HepG2 (cell line): ENCODE results near the gene RPUSD4. TPM values are rescaled to one million over a fixed set of nuclear protein-coding genes. Genes with fewer than 3 reads are reported as not detected.

Source experiments
- BRCA1 ChIP-seq: sonication (generic); formaldehyde crosslinking; IDR thresholded peaks from 2 replicates; pipeline ENCODE4 v1.4.0; 2020; ENCODE audit warnings: missing genetic modification reagents
- HCFC1 ChIP-seq: fragments of 150-350 bp; IDR thresholded peaks from 2 replicates; pipeline ENCODE4 v1.6.1; 2014; ENCODE audit warnings: low read depth, low read length
- MTA3 ChIP-seq: sonication (generic); formaldehyde crosslinking; IDR thresholded peaks from 2 replicates; pipeline ENCODE4 v1.4.0; 2020; ENCODE audit warnings: missing genetic modification reagents
- THAP11 ChIP-seq: IDR thresholded peaks from 2 replicates; pipeline ENCODE4 v1.6.1; 2016; ENCODE audit warnings: missing biosample characterization, missing genetic modification reagents
- TRIM24 ChIP-seq: sonication (generic); formaldehyde crosslinking; IDR thresholded peaks from 2 replicates; pipeline ENCODE4 v1.8.0; 2022; ENCODE audit warnings: mild to moderate bottlenecking, missing genetic modification reagents
- ZC3H13 ChIP-seq: sonication (generic); formaldehyde crosslinking; IDR thresholded peaks from 2 replicates; pipeline ENCODE4 v1.8.1; 2023; ENCODE audit warnings: mild to moderate bottlenecking, missing genetic modification reagents, moderate library complexity
- ZNF337 ChIP-seq: sonication (generic); formaldehyde crosslinking; IDR thresholded peaks from 2 replicates; pipeline ENCODE4 v1.5.1; 2020; ENCODE audit warnings: missing genetic modification reagents, low read depth, mild to moderate bottlenecking, borderline replicate concordance
- ZNF468 ChIP-seq: sonication (generic); formaldehyde crosslinking; IDR thresholded peaks from 2 replicates; pipeline ENCODE4 v1.8.0; 2022; ENCODE audit warnings: mild to moderate bottlenecking, moderate library complexity, missing genetic modification reagents
- ZSCAN29 ChIP-seq: sonication (generic); formaldehyde crosslinking; conservative IDR thresholded peaks from 2 replicates; pipeline ENCODE4 v1.4.0; 2020; ENCODE audit warnings: mild to moderate bottlenecking, missing genetic modification reagents
- polyA plus RNA-seq, 8 experiments: library from polyadenylated mRNA; depleted of rRNA in 3 of 8; stranded (reverse) in 7 of 8; unstranded in 1 of 8; fragments of >200 nt; fragmentation: Illumina TruSeq in 4 of 8; extraction: Trizol in 4 of 8; gene quantifications; 2 replicates each; pipeline versions ENCODE4 v1.2.1 to v1.2.3, GENCODE V29; 2011 to 2016; ENCODE audit warnings: low read depth in 4 of 8, missing spikeins in 1 of 8, mixed read lengths in 1 of 8; ENCODE audit not compliant: insufficient read depth in 1 of 8
- total RNA-seq, 5 experiments: library from RNA; depleted of rRNA; stranded (reverse); fragments of >200 nt; fragmentation: Illumina TruSeq; extraction: Trizol; gene quantifications; 2 replicates each; pipeline ENCODE4 v1.2.3, GENCODE V29; 2016; ENCODE audit warnings: low read depth in 1 of 5
- TF ChIP-seq, protein P1 (sequence below): sonication (generic); formaldehyde crosslinking; IDR thresholded peaks from 2 replicates; pipeline ENCODE4 v1.4.0; 2020; ENCODE audit warnings: missing genetic modification reagents
- TF ChIP-seq, protein P2 (sequence below): sonication (generic); formaldehyde crosslinking; IDR thresholded peaks from 2 replicates; pipeline ENCODE4 v1.5.0; 2020; ENCODE audit warnings: mild to moderate bottlenecking, missing genetic modification reagents
- TF ChIP-seq, protein P3 (sequence below): sonication (generic); formaldehyde crosslinking; IDR thresholded peaks from 2 replicates; pipeline ENCODE4 v1.8.0; 2022; ENCODE audit warnings: mild to moderate bottlenecking, missing genetic modification reagents, borderline replicate concordance
- TF ChIP-seq, protein P4 (sequence below): sonication (generic); formaldehyde crosslinking; IDR thresholded peaks from 2 replicates; pipeline ENCODE4 v1.4.0; 2020; ENCODE audit warnings: missing genetic modification reagents, borderline replicate concordance
- TF ChIP-seq, protein P5 (sequence below): sonication (generic); formaldehyde crosslinking; IDR thresholded peaks from 2 replicates; pipeline ENCODE4 v1.5.1; 2020; ENCODE audit warnings: missing genetic modification reagents, mild to moderate bottlenecking, borderline replicate concordance

The RPUSD4 gene
- total and polyA plus RNA-seq, 2 of the 13 experiments (the other 11 are each of a cell fraction or from before 2014, with no cell fraction given), result 45.0 to 52.9 TPM

DNA sequence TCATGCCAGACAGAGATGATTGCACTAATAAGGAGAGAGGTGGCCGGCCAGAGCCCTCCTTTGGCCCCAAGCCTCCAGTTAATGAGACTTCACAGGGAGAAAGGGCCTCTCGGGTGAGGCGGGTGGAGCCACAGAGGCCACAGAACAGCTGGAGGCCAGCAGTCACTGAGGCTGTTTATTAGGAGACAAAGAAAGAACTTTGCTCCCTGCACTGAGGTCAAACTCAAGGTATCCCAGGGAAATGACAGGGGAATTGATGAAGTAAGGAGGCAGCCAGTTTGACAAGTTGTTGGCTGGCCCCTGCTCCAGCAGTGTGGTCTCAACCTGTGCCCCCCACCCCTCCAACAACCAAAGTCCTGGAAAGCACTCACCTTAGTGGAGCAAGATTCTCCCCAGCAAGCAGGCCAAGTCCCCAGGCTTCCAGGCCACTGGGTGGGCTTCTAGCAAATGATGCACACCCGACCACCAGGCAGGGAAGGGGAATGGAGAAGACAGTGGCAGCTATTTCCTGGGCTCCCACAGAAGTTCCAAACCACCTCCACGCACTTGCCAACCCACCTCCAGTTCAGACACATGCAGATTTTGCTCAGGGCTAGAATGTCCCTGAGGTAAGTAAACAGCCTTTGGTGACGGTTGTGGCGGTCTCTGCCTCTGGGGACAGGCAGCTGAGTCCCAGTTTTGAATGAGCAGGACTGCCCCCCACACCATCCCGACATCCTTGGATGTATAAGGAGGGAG is 53.2 kb downstream of the RPUSD4 start (continued):
- TF ChIP-seq, protein P1, sequence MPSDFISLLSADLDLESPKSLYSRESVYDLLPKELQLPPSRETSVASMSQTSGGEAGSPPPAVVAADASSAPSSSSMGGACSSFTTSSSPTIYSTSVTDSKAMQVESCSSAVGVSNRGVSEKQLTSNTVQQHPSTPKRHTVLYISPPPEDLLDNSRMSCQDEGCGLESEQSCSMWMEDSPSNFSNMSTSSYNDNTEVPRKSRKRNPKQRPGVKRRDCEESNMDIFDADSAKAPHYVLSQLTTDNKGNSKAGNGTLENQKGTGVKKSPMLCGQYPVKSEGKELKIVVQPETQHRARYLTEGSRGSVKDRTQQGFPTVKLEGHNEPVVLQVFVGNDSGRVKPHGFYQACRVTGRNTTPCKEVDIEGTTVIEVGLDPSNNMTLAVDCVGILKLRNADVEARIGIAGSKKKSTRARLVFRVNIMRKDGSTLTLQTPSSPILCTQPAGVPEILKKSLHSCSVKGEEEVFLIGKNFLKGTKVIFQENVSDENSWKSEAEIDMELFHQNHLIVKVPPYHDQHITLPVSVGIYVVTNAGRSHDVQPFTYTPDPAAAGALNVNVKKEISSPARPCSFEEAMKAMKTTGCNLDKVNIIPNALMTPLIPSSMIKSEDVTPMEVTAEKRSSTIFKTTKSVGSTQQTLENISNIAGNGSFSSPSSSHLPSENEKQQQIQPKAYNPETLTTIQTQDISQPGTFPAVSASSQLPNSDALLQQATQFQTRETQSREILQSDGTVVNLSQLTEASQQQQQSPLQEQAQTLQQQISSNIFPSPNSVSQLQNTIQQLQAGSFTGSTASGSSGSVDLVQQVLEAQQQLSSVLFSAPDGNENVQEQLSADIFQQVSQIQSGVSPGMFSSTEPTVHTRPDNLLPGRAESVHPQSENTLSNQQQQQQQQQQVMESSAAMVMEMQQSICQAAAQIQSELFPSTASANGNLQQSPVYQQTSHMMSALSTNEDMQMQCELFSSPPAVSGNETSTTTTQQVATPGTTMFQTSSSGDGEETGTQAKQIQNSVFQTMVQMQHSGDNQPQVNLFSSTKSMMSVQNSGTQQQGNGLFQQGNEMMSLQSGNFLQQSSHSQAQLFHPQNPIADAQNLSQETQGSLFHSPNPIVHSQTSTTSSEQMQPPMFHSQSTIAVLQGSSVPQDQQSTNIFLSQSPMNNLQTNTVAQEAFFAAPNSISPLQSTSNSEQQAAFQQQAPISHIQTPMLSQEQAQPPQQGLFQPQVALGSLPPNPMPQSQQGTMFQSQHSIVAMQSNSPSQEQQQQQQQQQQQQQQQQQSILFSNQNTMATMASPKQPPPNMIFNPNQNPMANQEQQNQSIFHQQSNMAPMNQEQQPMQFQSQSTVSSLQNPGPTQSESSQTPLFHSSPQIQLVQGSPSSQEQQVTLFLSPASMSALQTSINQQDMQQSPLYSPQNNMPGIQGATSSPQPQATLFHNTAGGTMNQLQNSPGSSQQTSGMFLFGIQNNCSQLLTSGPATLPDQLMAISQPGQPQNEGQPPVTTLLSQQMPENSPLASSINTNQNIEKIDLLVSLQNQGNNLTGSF (CRISPR knock-in tag), result no peak
- TF ChIP-seq, protein P2, sequence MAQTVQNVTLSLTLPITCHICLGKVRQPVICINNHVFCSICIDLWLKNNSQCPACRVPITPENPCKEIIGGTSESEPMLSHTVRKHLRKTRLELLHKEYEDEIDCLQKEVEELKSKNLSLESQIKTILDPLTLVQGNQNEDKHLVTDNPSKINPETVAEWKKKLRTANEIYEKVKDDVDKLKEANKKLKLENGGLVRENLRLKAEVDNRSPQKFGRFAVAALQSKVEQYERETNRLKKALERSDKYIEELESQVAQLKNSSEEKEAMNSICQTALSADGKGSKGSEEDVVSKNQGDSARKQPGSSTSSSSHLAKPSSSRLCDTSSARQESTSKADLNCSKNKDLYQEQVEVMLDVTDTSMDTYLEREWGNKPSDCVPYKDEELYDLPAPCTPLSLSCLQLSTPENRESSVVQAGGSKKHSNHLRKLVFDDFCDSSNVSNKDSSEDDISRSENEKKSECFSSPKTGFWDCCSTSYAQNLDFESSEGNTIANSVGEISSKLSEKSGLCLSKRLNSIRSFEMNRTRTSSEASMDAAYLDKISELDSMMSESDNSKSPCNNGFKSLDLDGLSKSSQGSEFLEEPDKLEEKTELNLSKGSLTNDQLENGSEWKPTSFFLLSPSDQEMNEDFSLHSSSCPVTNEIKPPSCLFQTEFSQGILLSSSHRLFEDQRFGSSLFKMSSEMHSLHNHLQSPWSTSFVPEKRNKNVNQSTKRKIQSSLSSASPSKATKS (CRISPR knock-in tag), result no peak
- TF ChIP-seq MTA3 (CRISPR knock-in tag) (no peak), ZNF337 (CRISPR knock-in tag) (no peak), THAP11 (CRISPR knock-in tag) (no peak), TRIM24 (CRISPR knock-in tag) (no peak), ZNF468 (CRISPR knock-in tag) (no peak), HCFC1 (no peak), ZC3H13 (CRISPR knock-in tag) (no peak), ZSCAN29 (CRISPR knock-in tag) (no peak), BRCA1 (CRISPR knock-in tag) (no peak)
- TF ChIP-seq, protein P3, sequence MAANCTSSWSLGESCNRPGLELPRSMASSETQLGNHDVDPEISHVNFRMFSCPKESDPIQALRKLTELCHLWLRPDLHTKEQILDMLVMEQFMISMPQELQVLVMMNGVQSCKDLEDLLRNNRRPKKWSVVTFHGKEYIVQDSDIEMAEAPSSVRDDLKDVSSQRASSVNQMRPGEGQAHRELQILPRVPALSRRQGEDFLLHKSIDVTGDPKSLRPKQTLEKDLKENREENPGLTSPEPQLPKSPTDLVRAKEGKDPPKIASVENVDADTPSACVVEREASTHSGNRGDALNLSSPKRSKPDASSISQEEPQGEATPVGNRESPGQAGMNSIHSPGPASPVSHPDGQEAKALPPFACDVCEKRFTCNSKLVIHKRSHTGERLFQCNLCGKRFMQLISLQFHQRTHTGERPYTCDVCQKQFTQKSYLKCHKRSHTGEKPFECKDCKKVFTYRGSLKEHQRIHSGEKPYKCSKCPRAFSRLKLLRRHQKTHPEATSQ (CRISPR knock-in tag), result no peak
- TF ChIP-seq, protein P4, sequence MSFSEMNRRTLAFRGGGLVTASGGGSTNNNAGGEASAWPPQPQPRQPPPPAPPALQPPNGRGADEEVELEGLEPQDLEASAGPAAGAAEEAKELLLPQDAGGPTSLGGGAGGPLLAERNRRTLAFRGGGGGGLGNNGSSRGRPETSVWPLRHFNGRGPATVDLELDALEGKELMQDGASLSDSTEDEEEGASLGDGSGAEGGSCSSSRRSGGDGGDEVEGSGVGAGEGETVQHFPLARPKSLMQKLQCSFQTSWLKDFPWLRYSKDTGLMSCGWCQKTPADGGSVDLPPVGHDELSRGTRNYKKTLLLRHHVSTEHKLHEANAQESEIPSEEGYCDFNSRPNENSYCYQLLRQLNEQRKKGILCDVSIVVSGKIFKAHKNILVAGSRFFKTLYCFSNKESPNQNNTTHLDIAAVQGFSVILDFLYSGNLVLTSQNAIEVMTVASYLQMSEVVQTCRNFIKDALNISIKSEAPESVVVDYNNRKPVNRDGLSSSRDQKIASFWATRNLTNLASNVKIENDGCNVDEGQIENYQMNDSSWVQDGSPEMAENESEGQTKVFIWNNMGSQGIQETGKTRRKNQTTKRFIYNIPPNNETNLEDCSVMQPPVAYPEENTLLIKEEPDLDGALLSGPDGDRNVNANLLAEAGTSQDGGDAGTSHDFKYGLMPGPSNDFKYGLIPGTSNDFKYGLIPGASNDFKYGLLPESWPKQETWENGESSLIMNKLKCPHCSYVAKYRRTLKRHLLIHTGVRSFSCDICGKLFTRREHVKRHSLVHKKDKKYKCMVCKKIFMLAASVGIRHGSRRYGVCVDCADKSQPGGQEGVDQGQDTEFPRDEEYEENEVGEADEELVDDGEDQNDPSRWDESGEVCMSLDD, result no peak
- TF ChIP-seq, protein P5, sequence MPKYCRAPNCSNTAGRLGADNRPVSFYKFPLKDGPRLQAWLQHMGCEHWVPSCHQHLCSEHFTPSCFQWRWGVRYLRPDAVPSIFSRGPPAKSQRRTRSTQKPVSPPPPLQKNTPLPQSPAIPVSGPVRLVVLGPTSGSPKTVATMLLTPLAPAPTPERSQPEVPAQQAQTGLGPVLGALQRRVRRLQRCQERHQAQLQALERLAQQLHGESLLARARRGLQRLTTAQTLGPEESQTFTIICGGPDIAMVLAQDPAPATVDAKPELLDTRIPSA (CRISPR knock-in tag), result no peak
